D721Med (cell line): ENCODE data around the gene ROPN1.

ENCODE experiments used
- DNase-seq: peaks from one replicate; pipeline ENCODE4 v3.0.0; 2011; ENCODE audit warnings: low spot score; ENCODE audit not compliant: insufficient read length
- FAIRE-seq: peaks from 2 replicates; lab custom pipeline; 2011; peaks lifted over from hg19 to GRCh38; lab: Jason Lieb, UNC
- CTCF ChIP-seq: IDR thresholded peaks from 2 replicates; pipeline ENCODE4 v1.5.1; 2012; ENCODE audit warnings: mild to moderate bottlenecking, control low read depth; ENCODE audit not compliant: insufficient read depth; ENCODE audit errors: missing control alignments

The ROPN1 gene

DNA sequence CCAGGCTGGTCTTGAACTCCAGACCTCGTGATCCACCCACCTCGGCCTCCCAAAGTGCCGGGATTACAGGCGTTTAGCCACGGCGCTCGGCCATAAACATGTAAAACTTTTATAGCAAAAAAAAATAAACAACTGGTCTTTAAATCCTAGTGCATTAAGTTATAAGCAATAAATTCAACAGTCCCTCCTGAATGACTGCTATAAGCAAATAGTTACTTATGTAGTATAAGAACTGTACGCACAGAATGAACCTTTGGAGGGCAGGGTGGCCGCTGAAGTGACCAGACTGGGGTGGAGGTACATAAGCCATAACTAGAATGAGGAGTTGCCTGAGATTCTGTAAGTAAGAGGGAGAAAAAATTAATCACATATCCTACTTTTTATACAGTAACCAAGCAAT lies 43.5 kb downstream of the ROPN1 start:
- FAIRE-seq: no peak
- no peak for TF ChIP-seq CTCF
- no peak for DNase-seq

GRCh38 chr3:123947482-123947881 lies 44.4 kb downstream of the ROPN1 start:
- DNase-seq (no peak), FAIRE-seq (no peak)
- TF ChIP-seq CTCF: no peak

- FAIRE-seq: no peak
- DNase-seq: no peak
- no peak for TF ChIP-seq CTCF
Measured at GRCh38 chr3:123941542-123941941, 50.4 kb downstream of the ROPN1 start.

- no peak for FAIRE-seq
- DNase-seq: no peak
- TF ChIP-seq CTCF: peak; percentile 25
Measured at GRCh38 chr3:123941121-123941520, 50.8 kb downstream of the ROPN1 start.

DNA sequence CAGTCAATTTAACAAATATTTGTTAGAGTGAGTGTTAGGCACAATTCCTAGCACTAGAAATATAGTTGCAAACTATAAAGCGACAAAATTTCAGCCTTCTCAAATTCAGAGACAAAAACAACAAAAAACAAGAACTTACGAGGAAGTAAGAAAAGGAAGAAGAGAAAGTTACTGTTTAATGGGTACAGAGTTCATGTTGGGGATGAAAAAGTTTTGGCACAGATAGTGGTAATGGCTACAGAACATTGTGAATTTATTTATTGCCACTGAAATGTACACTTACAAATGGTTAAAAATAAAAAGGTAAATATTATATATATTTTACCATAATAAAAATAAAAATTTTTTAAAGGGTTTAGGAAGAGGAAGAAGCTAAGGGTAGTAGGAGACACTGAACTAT lies 52.2 kb downstream of the ROPN1 start:
- no peak for TF ChIP-seq CTCF
- no peak for FAIRE-seq

GRCh38 chr3:123936400-123936799 lies 55.5 kb downstream of the ROPN1 start:
- DNase-seq (no peak), FAIRE-seq (peak; percentile 32)
- no peak for TF ChIP-seq CTCF

More for the DNA sequence above, 52.2 kb downstream of the ROPN1 start:
- DNase-seq: no peak

GRCh38 chr3:123935830-123936229 lies 56.1 kb downstream of the ROPN1 start:
- no peak for TF ChIP-seq CTCF
- DNase-seq (no peak), FAIRE-seq (no peak)
